GM12874 (cell line): ENCODE results near the gene WIZ.

ENCODE experiments used
- TF ChIP-seq, protein P1 (sequence below): IDR thresholded peaks from 2 replicates; pipeline ENCODE4 v1.5.1; 2011; ENCODE audit warnings: low read depth, mild to moderate bottlenecking, control low read depth, low read length, moderate library complexity; ENCODE audit not compliant: insufficient read depth

WIZ gene

GRCh38 chr19:15427991-15428471 lies 21.7 kb downstream of the WIZ start:
- TF ChIP-seq, protein P1, sequence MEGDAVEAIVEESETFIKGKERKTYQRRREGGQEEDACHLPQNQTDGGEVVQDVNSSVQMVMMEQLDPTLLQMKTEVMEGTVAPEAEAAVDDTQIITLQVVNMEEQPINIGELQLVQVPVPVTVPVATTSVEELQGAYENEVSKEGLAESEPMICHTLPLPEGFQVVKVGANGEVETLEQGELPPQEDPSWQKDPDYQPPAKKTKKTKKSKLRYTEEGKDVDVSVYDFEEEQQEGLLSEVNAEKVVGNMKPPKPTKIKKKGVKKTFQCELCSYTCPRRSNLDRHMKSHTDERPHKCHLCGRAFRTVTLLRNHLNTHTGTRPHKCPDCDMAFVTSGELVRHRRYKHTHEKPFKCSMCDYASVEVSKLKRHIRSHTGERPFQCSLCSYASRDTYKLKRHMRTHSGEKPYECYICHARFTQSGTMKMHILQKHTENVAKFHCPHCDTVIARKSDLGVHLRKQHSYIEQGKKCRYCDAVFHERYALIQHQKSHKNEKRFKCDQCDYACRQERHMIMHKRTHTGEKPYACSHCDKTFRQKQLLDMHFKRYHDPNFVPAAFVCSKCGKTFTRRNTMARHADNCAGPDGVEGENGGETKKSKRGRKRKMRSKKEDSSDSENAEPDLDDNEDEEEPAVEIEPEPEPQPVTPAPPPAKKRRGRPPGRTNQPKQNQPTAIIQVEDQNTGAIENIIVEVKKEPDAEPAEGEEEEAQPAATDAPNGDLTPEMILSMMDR, result no peak

- TF ChIP-seq, protein P1, result no peak
Observed at GRCh38 chr19:15427350-15427700, 22.4 kb downstream of the WIZ start.

DNA sequence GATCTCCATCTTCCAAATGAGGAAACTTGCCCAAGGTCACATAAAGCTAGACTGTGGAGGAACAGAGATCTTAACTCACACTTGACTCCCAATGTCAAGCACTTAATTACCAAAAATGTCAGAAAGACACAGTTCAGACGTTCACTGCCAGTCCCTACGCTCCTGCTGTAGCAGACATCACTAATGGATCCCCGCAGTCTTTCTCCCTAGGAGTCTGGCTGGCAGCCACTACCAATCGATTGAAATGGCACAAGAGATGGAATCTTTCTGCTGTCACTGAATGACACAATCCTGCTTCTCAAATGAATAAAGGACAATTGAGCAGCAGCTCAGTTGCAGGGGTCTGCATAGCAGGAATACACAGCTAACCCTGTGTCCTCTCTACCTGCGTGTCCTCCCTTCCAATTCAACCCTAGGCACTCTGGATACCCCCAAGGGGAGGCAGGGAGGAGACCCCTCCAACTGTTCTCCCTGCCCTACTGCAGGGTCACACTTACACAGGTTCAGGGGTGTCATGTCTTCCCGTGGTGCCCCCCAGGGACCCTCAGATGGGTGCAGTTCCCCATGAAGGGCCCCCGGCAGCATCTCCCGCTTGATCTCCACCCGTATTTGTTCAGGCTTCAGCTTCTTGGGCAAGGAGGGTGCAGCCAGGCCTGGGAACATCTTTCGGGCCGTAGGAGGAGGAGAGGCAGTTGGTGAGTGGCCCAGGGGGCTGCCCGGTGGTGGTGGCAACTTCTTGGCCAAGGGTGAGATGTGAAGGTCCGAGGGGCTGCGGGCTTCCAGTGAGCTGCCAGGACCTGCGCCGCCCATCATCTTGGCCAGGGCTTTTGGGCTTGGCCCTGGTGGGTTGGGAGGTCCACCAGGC lies 23.0 kb downstream of the WIZ start:
- TF ChIP-seq, protein P1, result no peak

DNA sequence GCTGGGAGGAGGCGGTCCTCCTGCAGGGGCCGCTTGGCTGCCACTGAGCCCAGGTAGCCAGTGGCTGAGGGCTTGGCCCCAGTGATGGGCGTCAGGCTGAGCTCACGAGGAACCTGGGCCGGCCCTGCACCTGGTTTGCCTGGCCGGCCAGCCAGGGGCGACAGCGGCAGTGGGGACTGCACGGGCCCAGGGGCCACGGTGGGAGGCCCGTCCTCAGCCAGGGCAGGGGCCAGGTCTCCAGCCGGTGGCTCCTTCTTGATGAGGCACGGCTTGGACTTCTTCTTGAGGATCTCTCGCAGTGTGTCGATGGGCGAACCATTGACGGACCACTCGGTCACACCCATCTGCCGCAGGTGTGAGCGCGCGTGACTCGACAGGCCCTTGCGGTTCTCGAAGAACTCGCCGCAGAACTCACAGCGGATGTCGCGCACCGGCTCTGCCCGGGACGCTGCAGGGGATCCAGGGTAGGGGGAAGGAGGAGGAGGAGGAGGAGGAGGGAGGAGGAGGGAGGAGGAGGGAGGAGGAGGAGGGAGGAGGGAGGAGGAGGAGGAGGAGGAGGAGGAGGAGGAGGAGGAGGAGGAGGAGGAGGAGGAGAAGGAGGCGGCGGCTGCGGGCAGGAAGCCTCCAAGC lies 24.3 kb downstream of the WIZ start:
- TF ChIP-seq, protein P1, result no peak

DNA sequence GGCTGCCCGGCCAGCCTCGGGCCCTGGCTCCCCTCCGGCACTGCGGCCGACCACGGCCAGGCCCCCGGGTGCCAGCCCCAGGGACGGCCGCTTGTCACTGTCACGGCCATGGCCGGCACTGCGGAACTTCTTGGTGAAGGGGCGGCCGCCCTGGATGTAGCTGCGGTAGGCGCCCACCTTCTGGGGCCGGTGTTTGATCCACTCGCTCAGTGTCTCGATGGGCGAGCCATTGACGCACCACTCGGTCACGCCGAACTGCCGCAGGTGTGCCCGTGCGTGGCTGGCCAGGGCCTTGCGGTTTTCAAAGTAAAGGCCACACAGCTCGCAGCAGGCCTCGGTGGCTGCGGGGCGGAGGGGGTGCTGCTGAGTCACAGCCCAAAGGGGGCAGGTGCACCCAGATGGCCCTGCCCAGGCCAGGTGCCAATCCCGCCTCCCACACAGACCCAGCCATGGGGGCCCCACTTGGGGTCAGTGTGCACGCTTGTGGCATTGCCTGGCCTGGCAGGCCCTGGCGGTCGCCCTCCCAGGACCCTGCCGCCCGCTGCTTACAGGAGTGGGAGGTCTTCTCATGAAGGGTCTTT lies 25.0 kb downstream of the WIZ start:
- TF ChIP-seq, protein P1, result no peak

DNA sequence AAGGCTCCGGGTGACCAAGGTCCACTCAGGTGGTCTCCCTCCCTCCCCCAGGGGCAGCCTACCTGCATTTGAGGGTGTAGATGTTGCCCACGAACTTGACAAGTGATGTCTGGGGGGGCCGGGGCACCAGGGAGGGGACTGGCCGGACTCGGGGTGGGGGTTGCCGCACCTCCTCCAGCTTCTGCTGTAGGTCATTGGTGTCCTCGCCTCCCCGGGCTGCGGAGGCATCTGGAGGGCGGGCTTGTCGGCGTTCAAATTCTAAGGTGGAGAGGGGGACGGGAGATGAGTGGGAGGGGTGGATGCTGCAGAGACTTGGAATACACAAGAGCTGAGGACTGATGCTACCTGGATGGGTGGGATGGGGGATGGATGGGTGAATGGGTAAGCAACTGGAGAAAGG lies 25.6 kb downstream of the WIZ start:
- TF ChIP-seq, protein P1, result no peak

DNA sequence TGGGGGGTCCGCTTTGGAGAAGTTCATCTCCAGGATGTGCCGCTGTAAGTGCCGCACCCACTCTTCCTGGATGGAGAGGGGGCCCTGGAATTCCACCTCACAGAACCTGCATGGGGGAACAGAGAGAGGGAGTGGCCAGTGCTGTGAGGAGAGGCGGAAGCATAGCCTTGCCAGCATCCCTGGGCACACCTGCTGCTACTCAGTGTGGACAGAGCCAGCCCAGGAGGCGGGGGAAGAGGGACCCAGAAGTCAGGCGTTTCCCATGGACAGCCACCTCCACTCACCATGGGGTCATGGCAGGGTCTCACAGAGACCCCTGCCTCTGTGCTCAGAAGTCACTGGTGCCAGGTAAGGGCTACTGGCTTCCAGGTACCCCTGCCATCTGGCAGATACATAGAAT lies 26.6 kb downstream of the WIZ start:
- TF ChIP-seq, protein P1, result no peak
